ENCODE data around the gene GCHFR. TPM values are rescaled to one million over a fixed set of nuclear protein-coding genes. Genes with fewer than 3 reads are reported as not detected.
A peak's percentile ranks its signal among the peaks of the same experiment; 100 is the strongest.

Gene GCHFR
- polyA plus RNA-seq, 3 donors = 19.1 to 46.7 (median 45.9) TPM

DNA sequence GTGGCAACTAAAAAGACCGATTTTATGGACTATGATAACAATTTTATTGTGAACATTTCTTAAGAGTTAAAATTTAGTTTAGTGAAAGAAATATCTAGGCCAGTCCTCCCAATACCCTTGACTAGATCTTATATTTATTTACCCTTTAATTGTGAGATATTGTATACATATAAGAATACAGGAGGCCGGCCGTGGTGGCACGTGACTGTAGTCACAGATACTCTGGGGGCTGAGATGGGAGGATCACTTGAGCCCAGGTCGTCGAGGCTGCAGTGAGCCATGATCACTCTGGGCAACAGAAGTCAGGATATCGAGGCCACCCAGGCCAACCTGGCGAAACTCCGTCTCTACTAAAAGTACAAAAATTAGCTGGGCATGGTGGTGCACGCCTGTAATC lies 8.1 kb upstream of the GCHFR start:
- no peaks in the 10 kb centered on the region for H3K9me3 ChIP-seq (replicated peaks in 1 of 2; ENCODE audit: control insufficient read depth in 1 of 2, insufficient read depth in 1 of 2, low read length in 2 of 2)
- H3K27me3 ChIP-seq (ENCODE audit: control insufficient read depth in 2 of 2, insufficient read depth in 2 of 2, low read length in 2 of 2) = no peaks in the 10 kb centered on the region
- Mint-ChIP-seq H3K27me3 (ENCODE audit: low read depth in 3 of 3) (peaks cover 0 to under 1% (median 0%) of the 10 kb centered on the region in 3 donors), H3K36me3 (peaks cover 19 to 22% of the 10 kb centered on the region in 2 donors), H3K27ac (peak overlapping the region in 6 of 7 donors; percentile 84 to 95 (median 89)), H3K4me3 (peak overlapping the region; percentile 91 to 93), H3K4me1 (peaks cover 12% of the 10 kb centered on the region), H3K9me3 (peaks cover 0 to 1% (median 0%) of the 10 kb centered on the region in 7 donors)
- intact Hi-C loops (cut with micrococcal nuclease) = loop anchor here in 1 of 2 donors (5.0 to 10.0 kb wide), 4 partner anchors 49 to 191 kb away; partner anchors contain the start of genes CCDC32, DNAJC17, RAD51 and RPUSD2
- TF ChIP-seq, protein P1, sequence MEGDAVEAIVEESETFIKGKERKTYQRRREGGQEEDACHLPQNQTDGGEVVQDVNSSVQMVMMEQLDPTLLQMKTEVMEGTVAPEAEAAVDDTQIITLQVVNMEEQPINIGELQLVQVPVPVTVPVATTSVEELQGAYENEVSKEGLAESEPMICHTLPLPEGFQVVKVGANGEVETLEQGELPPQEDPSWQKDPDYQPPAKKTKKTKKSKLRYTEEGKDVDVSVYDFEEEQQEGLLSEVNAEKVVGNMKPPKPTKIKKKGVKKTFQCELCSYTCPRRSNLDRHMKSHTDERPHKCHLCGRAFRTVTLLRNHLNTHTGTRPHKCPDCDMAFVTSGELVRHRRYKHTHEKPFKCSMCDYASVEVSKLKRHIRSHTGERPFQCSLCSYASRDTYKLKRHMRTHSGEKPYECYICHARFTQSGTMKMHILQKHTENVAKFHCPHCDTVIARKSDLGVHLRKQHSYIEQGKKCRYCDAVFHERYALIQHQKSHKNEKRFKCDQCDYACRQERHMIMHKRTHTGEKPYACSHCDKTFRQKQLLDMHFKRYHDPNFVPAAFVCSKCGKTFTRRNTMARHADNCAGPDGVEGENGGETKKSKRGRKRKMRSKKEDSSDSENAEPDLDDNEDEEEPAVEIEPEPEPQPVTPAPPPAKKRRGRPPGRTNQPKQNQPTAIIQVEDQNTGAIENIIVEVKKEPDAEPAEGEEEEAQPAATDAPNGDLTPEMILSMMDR (IDR thresholded peaks at IDR 0.05) = no peak
- peaks cover 14 to 18% of the 10 kb centered on the region in 2 donors for H3K4me1 ChIP-seq (ENCODE audit: control insufficient read depth in 1 of 2, insufficient read depth in 2 of 2, low read length in 2 of 2)
- H3K4me3 ChIP-seq (replicated peaks in 1 of 3; ENCODE audit: low read depth in 2 of 3, low read length in 3 of 3) = peak overlapping the region; percentile 55 to 99 (median 90)
- WGBS (ENCODE audit: insufficient coverage) = 85% methylated on average over 6 of the region's 10 CpGs
- H3K79me2 ChIP-seq (ENCODE audit: insufficient read depth, low read length) = peaks cover 34% of the 10 kb centered on the region
- H3K36me3 ChIP-seq (replicated peaks in 1 of 2; ENCODE audit: control insufficient read depth in 1 of 2, insufficient read depth in 2 of 2, low read length in 2 of 2) = peaks cover 17 to 22% of the 10 kb centered on the region in 2 donors
- peak overlapping the region; percentile 46 to 90 for H3K27ac ChIP-seq (ENCODE audit: low read depth in 1 of 2, low read length in 2 of 2)
- peak overlapping the region; percentile 94 for H3K4me2 ChIP-seq (replicated peaks; ENCODE audit: extremely low read depth, low read length, poor library complexity, severe bottlenecking)
- H4K20me1 ChIP-seq (ENCODE audit: insufficient read depth, low read length) = no peaks in the 10 kb centered on the region
- peak overlapping the region; percentile 85 for H3K9ac ChIP-seq (ENCODE audit: insufficient read depth, low read length, poor library complexity, severe bottlenecking)
- H2AFZ ChIP-seq (ENCODE audit: insufficient read depth, low read depth, low read length, poor library complexity, severe bottlenecking) = peak overlapping the region; percentile 96
- DNase-seq = no peak

GRCh38 chr15:40756938-40757337 lies 6.9 kb upstream of the GCHFR start:
- Histone ChIP-seq H3K9me3 (replicated peaks in 1 of 2; ENCODE audit: control insufficient read depth in 1 of 2, insufficient read depth in 1 of 2, low read length in 2 of 2) (no peaks in the 10 kb centered on the region), H3K36me3 (replicated peaks in 1 of 2; ENCODE audit: control insufficient read depth in 1 of 2, insufficient read depth in 2 of 2, low read length in 2 of 2) (peaks cover 6 to 11% of the 10 kb centered on the region in 2 donors), H3K4me2 (replicated peaks; ENCODE audit: extremely low read depth, low read length, poor library complexity, severe bottlenecking) (no peak overlapping the region), H3K4me3 (replicated peaks in 1 of 3; ENCODE audit: low read depth in 2 of 3, low read length in 3 of 3) (no peak overlapping the region), H4K20me1 (ENCODE audit: insufficient read depth, low read length) (no peaks in the 10 kb centered on the region), H2AFZ (ENCODE audit: insufficient read depth, low read depth, low read length, poor library complexity, severe bottlenecking) (peak overlapping the region; percentile 35), H3K4me1 (ENCODE audit: control insufficient read depth in 1 of 2, insufficient read depth in 2 of 2, low read length in 2 of 2) (peaks cover 14 to 18% of the 10 kb centered on the region in 2 donors), H3K27ac (ENCODE audit: low read depth in 1 of 2, low read length in 2 of 2) (no peak overlapping the region), H3K27me3 (ENCODE audit: control insufficient read depth in 2 of 2, insufficient read depth in 2 of 2, low read length in 2 of 2) (no peaks in the 10 kb centered on the region), H3K9ac (ENCODE audit: insufficient read depth, low read length, poor library complexity, severe bottlenecking) (no peak overlapping the region), H3K79me2 (ENCODE audit: insufficient read depth, low read length) (peaks cover 30% of the 10 kb centered on the region)
- H3K4me1 Mint-ChIP-seq = peaks cover 12% of the 10 kb centered on the region
- peaks cover 0 to 6% (median 3%) of the 10 kb centered on the region in 3 donors for H3K27me3 Mint-ChIP-seq (ENCODE audit: low read depth in 3 of 3)
- peak overlapping the region in 1 of 7 donors; percentile 5 for H3K27ac Mint-ChIP-seq
- no peak overlapping the region for H3K4me3 Mint-ChIP-seq
- peaks cover 7 to 12% of the 10 kb centered on the region in 2 donors for H3K36me3 Mint-ChIP-seq
- no CpG with 5 or more reads among the region's 6 CpGs for WGBS (ENCODE audit: insufficient coverage)
- TF ChIP-seq, protein P1 (IDR thresholded peaks at IDR 0.05) = no peak
- intact Hi-C loops (cut with micrococcal nuclease) = loop anchor here in 1 of 2 donors (5.0 to 10.0 kb wide), 4 partner anchors 48 to 192 kb away; partner anchors contain the start of genes CCDC32, DNAJC17, RAD51 and RPUSD2
- H3K9me3 Mint-ChIP-seq = peaks cover 0 to 1% (median 0%) of the 10 kb centered on the region in 7 donors
- no peak for DNase-seq
